ENCODE data around the gene NHLRC4.

DNA sequence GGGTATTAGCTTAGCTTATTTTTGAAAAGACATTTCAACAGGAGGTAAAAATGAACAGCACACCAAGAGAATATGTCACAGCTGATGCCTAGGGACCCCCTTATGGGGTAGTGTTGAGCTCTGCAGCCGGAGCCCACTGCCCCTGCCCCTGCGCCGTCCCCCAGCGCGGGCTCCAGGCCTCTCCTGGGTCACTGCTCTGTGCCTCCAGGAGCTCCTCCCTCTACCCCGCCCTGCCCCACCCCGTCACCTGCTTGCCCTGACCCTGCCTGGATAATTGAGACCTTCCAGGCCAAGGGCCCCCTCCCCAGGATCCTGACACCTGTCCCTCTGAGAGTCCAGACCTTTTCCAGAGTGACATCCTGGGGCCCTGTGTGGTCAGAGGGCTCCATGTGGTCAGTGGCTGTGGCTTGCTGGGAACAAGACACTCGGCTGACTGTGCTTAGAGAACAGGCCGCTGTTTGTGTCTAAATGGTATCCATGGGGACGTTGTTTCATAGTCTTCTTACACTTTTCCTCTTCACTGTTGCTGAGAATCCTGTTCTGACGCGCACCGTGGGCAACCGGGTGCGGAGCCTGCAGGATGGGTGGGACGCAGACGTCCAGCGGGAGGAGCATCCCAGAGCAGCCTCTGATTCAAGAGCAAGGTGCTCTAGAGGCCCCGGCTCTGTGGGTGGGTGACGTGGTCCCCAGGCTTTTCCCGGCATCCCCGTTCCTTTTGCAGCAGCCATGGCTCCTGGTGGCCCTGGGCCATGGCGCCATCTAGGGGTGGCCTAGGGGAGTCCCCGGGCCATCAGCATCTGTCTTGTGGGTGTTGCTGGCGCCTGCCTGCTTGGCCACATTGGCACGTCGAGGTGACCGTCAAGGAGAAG, 43.9 kb downstream of the NHLRC4 start:
- no peak for TF ChIP-seq HDAC6 (IDR thresholded peaks at IDR 0.05; ENCODE audit: low read depth, low read length)
- TF ChIP-seq, protein P1, sequence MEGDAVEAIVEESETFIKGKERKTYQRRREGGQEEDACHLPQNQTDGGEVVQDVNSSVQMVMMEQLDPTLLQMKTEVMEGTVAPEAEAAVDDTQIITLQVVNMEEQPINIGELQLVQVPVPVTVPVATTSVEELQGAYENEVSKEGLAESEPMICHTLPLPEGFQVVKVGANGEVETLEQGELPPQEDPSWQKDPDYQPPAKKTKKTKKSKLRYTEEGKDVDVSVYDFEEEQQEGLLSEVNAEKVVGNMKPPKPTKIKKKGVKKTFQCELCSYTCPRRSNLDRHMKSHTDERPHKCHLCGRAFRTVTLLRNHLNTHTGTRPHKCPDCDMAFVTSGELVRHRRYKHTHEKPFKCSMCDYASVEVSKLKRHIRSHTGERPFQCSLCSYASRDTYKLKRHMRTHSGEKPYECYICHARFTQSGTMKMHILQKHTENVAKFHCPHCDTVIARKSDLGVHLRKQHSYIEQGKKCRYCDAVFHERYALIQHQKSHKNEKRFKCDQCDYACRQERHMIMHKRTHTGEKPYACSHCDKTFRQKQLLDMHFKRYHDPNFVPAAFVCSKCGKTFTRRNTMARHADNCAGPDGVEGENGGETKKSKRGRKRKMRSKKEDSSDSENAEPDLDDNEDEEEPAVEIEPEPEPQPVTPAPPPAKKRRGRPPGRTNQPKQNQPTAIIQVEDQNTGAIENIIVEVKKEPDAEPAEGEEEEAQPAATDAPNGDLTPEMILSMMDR (IDR thresholded peaks at IDR 0.05; ENCODE audit: control extremely low read depth in 1 of 3, insufficient read depth in 1 of 3, low read depth in 1 of 3, low read length in 3 of 3) = peak; percentile 91 to 97 (median 92)
- no peak for TF ChIP-seq CBX5 (IDR thresholded peaks at IDR 0.05; ENCODE audit: low read depth, low read length)
- no peak for TF ChIP-seq KDM1A (IDR thresholded peaks at IDR 0.05; ENCODE audit: borderline replicate concordance, low read length)
- TF ChIP-seq JUN (IDR thresholded peaks at IDR 0.05; ENCODE audit: low read depth, low read length) = no peak
- no peak for TF ChIP-seq POLR2AphosphoS5 (IDR thresholded peaks at IDR 0.05; ENCODE audit: low read depth, low read length)
- TF ChIP-seq GTF2F1 (IDR thresholded peaks at IDR 0.05; ENCODE audit: borderline replicate concordance, low read depth, low read length) = no peak
- peak; percentile 74 to 87 for TF ChIP-seq RAD21 (IDR thresholded peaks at IDR 0.05 in 1 of 2, conservative IDR thresholded peaks at IDR 0.05 in 1 of 2; ENCODE audit: low read depth in 2 of 2, low read length in 2 of 2)

Data from H1 (cell line).